ENCODE results near the gene SLC7A4. TPM values are rescaled to one million over a fixed set of nuclear protein-coding genes. Genes with fewer than 3 reads are reported as not detected.
"Not testable (repeated sequence)": the region's sequence is repeated elsewhere in the genome, so short reads cannot be mapped to it uniquely, and the experiment has no call there.

The SLC7A4 gene
- total RNA-seq, 1 experiment from 2014 or later, result not detected

DNA sequence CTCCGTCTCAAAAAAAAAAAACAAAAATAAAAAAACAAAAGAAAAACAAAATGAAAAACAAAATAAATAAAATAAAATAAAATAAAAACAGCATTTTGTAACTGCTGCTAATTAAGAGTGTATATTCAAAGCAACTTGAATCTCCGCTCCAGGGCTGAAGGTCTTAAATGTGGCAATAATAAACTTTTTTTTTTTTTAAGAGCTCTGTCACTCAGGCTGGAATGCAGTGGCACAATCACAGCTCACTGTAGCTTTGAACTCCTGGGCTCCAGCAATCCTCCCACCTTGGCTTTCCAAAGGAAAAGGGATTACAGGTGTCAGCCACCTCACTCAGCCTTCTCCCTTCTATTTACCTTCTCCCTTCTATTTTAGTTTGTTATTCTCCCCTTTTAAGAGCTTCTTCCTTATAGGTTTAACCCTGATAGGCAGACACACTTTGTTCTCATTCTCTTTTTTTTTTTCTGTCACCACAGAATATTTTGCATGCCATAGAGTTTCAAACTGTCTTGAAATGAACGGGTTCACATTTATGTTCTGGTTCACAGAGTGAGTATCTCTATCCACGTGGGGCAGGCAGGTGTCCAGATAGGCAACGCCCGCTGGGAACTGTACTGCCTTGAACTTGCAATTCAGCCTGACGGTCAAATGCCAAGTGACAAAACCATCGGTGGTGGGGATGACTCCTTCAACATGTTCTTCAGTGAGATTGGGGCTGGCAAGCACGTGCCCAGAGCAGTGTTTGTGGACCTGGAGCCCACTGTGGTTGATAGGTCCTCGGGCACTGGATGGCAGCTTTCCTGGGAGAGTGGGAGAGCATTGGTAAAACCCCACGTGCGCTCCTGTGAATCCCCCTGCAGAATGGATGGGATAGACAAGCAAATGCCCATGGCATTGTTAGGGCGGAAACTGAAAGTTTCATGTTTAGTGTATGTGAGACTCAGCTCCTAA, 32.8 kb upstream of the SLC7A4 start:
- BruUV-seq (replicated peaks), result no TSS peak
- Histone ChIP-seq H3K27ac (ENCODE audit: low read depth, low read length, poor library complexity, severe bottlenecking) (no peak overlapping the region), H3K4me3 (ENCODE audit: low read depth, low read length, poor library complexity, severe bottlenecking) (no peak overlapping the region), H3K4me1 (ENCODE audit: insufficient read depth, low read length, poor library complexity, severe bottlenecking) (no peaks in the 10 kb centered on the region), H3K9me3 (ENCODE audit: low read depth, low read length, poor library complexity, severe bottlenecking) (no peaks in the 10 kb centered on the region), H3K36me3 (ENCODE audit: insufficient read depth, low read length, poor library complexity, severe bottlenecking) (no peaks in the 10 kb centered on the region), H3K27me3 (replicated peaks; ENCODE audit: insufficient read depth, low read depth, low read length, poor library complexity) (no peaks in the 10 kb centered on the region)
- POLR2A ChIA-PET (ENCODE audit: low non-redundant PET), result no interaction called here
- intact Hi-C loops (cut with micrococcal nuclease; ENCODE audit: unreplicated experiment), result no loop called here
- TF ChIP-seq EZH2 (IDR thresholded peaks at IDR 0.05; ENCODE audit: borderline replicate concordance, low read depth, low read length, poor library complexity, severe bottlenecking) (no peak), CTCF (conservative IDR thresholded peaks at IDR 0.05; ENCODE audit: low read depth, low read length) (no peak)
- CTCF ChIA-PET, result no interaction called here
- DNase-seq (ENCODE audit: low spot score), result no peak

- H3K36me3 ChIP-seq (ENCODE audit: insufficient read depth, low read length, poor library complexity, severe bottlenecking); H3K9me3 ChIP-seq (ENCODE audit: low read depth, low read length, poor library complexity, severe bottlenecking); H3K27me3 ChIP-seq (replicated peaks; ENCODE audit: insufficient read depth, low read depth, low read length, poor library complexity); DNase-seq (ENCODE audit: low spot score); BruUV-seq (replicated peaks); intact Hi-C loops (cut with micrococcal nuclease; ENCODE audit: unreplicated experiment); H3K4me1 ChIP-seq (ENCODE audit: insufficient read depth, low read length, poor library complexity, severe bottlenecking); H3K4me3 ChIP-seq (ENCODE audit: low read depth, low read length, poor library complexity, severe bottlenecking); H3K27ac ChIP-seq (ENCODE audit: low read depth, low read length, poor library complexity, severe bottlenecking); CTCF ChIA-PET; POLR2A ChIA-PET (ENCODE audit: low non-redundant PET): not testable (repeated sequence)
Measured at GRCh38 chr22:21064425-21064824, 32.1 kb upstream of the SLC7A4 start.

- H3K9me3 ChIP-seq (ENCODE audit: low read depth, low read length, poor library complexity, severe bottlenecking); POLR2A ChIA-PET (ENCODE audit: low non-redundant PET); H3K27me3 ChIP-seq (replicated peaks; ENCODE audit: insufficient read depth, low read depth, low read length, poor library complexity); intact Hi-C loops (cut with micrococcal nuclease; ENCODE audit: unreplicated experiment); H3K27ac ChIP-seq (ENCODE audit: low read depth, low read length, poor library complexity, severe bottlenecking); DNase-seq (ENCODE audit: low spot score); H3K36me3 ChIP-seq (ENCODE audit: insufficient read depth, low read length, poor library complexity, severe bottlenecking); H3K4me3 ChIP-seq (ENCODE audit: low read depth, low read length, poor library complexity, severe bottlenecking); BruUV-seq (replicated peaks); CTCF ChIA-PET; H3K4me1 ChIP-seq (ENCODE audit: insufficient read depth, low read length, poor library complexity, severe bottlenecking): not testable (repeated sequence)
Measured at GRCh38 chr22:21061660-21062321, 29.4 kb upstream of the SLC7A4 start.

- H3K4me3 ChIP-seq (ENCODE audit: low read depth, low read length, poor library complexity, severe bottlenecking); H3K4me1 ChIP-seq (ENCODE audit: insufficient read depth, low read length, poor library complexity, severe bottlenecking); H3K36me3 ChIP-seq (ENCODE audit: insufficient read depth, low read length, poor library complexity, severe bottlenecking); DNase-seq (ENCODE audit: low spot score); CTCF ChIA-PET; H3K27ac ChIP-seq (ENCODE audit: low read depth, low read length, poor library complexity, severe bottlenecking); intact Hi-C loops (cut with micrococcal nuclease; ENCODE audit: unreplicated experiment); POLR2A ChIA-PET (ENCODE audit: low non-redundant PET); H3K27me3 ChIP-seq (replicated peaks; ENCODE audit: insufficient read depth, low read depth, low read length, poor library complexity); H3K9me3 ChIP-seq (ENCODE audit: low read depth, low read length, poor library complexity, severe bottlenecking); BruUV-seq (replicated peaks): not testable (repeated sequence)
Measured at GRCh38 chr22:21060363-21060762, 28.0 kb upstream of the SLC7A4 start.

Measured in A673 (cell line).